Hematopoietic multipotent progenitor cell (in vitro differentiated cells): ENCODE results near the gene FRAS1. TPM values are rescaled to one million over a fixed set of nuclear protein-coding genes. Genes with fewer than 3 reads are reported as not detected.
"Not testable (repeated sequence)": the region's sequence is repeated elsewhere in the genome, so short reads cannot be mapped to it uniquely, and the experiment has no call there.

Source experiments
- DNase-seq, 3 donors: peaks; one replicate each; pipeline ENCODE4 v3.0.0-alpha.2; 2011 to 2015; ENCODE audit warnings: low read depth in 2 of 3, low spot score in 2 of 3
- total RNA-seq: library from RNA; depleted of rRNA; stranded (reverse); fragments of >200 nt; gene quantifications from one replicate; pipeline ENCODE4 v1.2.3, GENCODE V29; 2012

Gene FRAS1
- total RNA-seq, 1 donor = under 0.01 TPM

DNA sequence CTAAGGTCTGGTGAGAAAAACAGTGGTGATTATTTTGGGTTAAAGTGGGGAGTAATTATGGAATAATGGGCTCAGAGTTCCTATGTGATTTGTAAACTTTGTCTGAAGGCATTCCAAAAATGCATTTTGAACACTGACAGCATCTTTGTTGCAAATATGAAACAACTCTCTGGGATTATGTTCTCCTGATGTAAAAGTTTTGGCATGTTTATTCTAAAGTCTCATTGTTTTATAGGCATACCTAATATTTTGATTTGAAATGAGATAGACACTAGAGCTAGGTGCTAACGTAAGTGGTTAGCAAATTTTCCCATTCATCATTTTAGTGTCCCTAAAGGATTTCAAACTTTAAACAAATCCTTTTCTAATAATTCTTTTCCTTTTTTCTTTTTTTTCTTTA is 353.6 kb downstream of the FRAS1 start:
- no peak for DNase-seq

DNA sequence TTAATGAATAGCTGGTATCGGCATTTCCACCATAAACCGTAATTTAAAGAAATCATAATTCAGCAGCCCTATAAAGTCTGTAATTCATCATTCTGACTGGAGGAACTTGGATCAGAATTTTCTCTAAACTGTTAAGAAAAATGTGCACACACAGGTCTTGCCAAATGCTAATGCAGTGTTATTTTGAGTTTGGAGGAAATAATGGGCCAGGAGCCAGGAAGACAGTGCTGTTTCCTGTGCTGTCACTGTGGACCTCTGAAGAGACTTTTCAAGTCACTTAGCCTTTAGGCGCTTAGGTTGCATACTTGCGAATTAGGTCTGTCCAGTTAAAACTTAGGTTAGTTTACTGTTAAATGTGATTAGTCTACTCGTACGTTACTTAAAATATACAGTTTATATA is 357.0 kb downstream of the FRAS1 start:
- peak in 1 of 3 donors; percentile 4 for DNase-seq

DNA sequence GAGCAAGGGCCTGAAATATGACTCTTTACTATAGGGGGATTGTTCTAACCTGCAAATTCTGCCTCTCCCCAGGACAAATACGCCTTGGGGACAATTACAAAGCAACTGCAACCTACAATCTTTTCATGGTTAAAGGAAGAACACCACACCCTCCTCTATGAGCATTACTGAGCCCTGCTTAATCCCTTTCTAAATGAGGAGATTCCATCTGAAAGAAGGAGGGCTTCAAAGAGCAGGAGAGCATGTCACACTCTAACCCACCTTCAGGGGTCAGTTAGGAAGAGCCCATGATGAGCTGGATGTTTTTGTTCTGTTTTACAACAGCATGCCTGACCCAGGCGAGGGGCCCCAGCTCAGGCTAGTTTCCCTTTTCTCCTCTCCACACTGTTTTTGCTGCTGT is 360.5 kb downstream of the FRAS1 start:
- no peak for DNase-seq

DNA sequence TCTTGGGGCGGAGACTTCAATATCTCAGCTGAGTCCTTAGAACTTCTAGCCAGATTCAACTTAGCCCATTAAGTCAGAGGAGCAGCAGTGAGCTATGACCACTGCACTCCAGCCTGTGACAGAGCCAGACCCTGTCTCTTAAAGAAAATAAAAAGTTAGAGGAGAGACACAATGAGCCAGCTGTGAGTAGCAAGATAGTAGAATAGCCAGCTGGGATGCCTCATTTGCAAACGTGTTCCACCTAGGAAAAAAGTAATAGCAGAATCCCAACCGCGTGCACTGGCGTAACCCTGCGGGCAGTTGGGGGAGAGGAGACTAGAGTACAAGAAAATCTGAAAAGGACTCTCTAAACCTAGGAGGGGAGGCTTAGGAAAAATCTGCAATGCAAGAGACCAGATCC is 361.3 kb downstream of the FRAS1 start:
- no peak for DNase-seq

DNA sequence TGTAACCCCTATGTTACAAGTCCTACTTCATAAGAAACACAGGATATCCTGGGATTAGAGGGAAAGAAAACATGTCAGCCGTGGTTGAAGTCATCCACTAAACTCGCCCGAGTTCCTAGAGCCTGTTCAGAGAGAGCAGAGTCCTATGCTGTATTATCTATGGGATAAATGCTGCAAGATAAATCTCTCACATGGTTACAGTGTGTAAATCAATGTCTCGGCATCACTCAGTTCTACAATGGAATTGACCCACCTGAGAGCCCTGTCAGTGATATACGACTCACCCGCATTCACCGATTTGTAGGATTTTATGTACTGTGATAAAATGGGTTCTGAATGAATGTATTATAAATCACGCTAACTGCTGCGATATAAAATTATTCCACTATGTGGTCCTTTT is 366.7 kb downstream of the FRAS1 start:
- no peak for DNase-seq

DNA sequence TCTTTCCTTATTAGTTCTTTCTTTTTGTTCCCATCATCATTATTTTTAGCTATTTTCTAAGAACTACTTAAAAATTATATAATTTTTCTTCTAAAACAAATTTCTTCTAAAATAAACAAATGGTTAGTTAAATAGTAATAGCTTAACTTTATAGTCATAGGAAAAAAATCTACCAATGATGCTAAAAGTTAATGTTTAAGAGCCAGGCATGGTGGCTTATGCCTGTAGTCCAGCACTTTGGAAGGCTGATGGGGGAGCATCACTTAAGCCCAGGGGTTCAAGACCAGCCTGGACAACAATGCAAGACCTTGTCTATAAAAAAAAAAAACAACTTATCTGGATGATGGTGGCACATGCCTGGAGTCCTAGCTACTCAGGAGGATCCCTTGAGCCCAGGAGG is 367.3 kb downstream of the FRAS1 start:
- no peak for DNase-seq

DNA sequence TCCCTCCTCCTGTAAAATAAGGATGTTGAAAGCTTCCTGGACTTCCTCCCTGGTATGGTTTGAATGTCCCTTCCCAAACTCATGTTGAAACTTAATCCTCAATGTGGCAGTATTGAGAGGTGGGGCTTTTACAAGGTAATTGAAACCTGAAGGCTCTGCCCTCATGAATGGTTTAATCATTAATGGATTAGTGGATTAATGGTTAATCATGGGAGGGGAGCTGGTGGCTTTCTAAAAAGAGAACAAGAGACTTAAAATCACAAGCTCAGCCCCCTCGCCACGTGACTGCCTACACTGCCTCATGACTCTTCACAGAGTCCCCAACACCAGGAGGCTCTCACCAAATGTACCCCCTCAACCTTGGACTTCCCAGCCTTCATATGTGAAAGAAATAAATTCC is 369.8 kb downstream of the FRAS1 start:
- no peak for DNase-seq

DNA sequence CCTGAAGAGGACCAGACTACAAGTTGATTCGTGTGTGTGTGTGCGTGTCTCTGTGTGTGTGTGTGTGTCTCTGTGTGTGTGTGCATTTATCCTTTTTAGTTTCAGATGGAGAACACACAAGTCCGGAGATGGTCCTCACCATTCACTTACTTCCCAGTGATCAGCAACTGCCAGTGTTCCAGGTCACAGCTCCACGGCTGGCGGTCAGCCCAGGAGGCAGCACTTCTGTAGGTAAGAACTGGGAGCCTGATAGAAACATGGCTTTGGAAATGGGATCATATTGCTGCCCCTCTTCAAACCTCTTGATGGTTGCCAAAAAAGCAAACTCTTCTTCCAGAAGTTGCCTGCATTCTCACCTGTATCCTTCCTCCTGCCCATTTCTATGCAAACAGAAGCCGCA is 371.9 kb downstream of the FRAS1 start:
- DNase-seq = no peak

DNA sequence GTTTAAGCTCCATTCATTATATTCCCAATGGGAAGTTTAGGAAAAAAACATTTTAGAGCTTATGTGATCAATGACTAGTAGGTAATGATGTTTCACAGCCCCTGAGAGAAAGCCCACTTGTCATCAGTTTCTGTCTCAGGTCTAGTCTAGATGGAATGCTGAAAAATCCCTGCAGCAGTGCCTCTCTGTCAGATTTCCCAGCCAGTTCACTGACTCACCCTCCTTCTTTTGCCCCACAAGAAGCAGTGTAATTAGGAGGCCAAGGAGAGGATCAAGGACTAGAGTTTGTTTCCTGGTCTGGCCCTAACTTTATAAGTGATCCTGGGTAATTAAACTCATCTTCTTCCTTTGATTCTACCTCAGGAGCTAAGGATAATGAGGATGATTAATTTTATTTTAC is 375.8 kb downstream of the FRAS1 start:
- no peak for DNase-seq

DNA sequence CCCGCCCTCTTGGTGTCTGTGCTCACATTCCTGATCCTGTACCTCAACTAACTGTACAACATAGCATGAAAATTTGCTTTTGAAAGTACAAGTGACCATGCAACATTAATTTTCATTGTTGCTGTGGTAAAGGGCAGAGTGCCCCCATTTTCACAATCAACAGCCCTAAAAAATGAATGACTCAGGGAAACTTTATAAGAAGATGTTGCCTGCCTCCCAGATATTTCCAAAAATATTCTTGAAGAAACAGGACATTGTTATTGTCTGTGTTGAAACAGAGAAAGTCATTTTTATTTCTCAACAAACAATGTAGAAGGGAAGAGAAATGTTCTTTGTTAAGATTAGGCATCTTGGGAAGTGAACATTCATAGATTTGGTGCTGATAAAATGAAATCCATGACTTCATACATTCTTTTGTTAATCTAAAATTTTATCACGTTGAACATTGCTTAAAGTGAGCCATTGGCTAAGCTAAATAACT is 380.5 kb downstream of the FRAS1 start:
- no peak for DNase-seq

DNA sequence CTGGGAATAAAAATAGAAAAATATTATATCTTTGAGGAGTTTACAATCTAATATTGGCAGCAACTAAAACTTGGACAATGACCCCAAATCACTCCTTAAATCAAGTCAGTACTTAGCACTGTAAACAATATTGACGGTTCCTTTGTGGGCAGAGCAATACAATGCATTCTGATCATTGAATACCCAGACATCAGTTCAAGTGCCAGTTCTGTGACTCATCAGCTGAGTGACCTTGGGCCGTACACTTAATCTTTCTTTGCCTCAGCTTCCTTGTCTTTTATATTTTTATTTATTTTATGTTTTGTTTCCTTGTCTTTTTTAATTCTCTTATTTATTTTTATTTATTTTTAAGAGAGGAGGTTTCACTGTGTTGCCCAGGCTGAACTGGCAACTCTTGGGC is 382.2 kb downstream of the FRAS1 start:
- no peak for DNase-seq

DNA sequence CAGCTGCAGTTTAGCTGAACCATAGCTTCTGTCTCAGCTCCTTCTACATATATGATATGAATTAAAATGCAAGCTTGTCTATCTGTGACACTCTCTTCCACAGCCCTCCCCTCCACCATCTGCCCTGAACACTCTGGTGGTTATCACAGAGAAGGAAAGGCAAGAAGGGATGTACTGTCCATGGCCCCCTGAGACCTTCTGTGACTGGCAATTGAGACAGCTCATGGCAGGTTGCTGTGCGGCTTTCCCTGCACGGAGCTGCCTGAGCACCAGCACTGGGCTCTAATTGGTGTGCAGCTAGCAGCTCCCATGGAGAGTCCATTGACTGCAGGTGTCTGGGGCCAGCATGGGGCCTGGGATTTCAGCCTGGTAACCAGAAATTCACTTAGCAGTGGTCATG is 384.6 kb downstream of the FRAS1 start:
- DNase-seq = no peak

DNA sequence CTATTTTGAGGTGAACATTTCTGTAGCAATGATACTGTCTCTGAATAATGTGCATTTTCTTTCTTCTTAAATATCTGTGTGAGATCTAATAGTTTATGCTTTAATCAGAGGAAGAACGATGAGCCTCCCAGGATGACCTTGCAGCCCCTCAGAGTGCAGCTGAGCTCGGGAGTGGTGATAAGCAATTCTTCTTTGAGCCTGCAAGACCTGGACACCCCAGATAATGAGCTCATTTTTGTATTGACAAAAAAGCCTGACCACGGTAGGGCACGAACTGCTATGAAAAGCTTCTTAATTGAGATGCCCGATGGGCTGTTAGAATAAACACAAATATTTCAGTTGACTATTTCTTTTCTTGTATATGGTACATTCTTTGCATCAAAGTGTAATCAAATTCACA is 389.5 kb downstream of the FRAS1 start:
- DNase-seq = no peak

DNA sequence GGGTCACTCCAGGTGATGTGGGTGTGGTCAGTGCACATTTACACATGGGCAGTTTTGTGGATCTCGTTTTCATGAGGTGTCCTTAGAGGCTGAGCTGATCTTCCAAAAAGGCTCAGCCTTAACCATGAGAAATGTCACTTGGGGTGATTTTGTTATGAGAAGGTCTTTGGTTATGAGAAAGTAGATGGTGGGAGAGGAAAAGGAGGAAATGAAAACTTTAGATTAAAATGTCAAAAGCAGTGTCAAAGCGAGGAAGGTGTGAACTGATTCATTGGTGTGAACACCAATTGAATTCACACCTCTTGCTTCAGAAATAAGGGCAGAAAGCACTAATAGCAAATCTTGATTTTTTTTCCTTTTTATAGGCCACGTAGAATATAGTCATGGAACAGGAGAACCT is 394.3 kb downstream of the FRAS1 start:
- DNase-seq = no peak

DNA sequence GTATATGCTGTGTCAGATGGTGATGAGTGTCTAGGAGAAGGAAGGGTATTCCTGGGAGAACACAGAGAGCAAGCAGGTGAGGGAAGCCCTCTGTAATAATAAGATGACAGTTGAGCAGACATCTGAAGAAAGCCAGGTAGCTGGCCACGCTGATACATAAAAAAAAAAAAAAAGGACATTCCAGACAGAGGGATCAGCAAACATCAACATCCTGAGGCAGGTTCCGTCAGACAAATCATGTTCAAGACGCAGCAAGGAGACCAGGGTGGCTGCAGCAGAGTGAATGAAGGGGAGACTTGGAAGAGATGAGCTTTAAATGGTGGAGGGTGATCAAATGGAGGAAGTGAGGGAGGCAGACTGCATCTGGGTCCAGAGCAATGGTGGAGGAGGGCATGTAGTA is 396.9 kb downstream of the FRAS1 start:
- DNase-seq = no peak

DNA sequence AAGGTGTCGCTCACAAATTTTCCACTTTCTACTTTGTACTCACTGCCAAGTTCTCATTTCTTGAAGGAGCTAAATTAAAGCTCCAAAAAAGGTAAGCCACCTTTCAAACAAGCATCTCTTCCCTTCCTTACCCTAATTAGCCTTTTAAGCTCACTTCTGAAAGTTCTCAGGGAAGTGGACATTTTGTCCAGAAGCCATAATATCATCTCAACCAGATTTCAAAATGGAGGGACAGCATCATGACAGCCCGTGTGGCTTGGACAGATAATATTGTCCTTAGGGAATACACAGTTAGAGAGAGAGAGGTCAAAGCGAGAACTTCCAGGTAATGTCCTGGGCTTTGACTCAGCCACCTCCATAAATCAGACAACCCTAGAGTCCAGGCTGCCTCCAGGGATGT is 400.6 kb downstream of the FRAS1 start:
- DNase-seq = no peak

DNA sequence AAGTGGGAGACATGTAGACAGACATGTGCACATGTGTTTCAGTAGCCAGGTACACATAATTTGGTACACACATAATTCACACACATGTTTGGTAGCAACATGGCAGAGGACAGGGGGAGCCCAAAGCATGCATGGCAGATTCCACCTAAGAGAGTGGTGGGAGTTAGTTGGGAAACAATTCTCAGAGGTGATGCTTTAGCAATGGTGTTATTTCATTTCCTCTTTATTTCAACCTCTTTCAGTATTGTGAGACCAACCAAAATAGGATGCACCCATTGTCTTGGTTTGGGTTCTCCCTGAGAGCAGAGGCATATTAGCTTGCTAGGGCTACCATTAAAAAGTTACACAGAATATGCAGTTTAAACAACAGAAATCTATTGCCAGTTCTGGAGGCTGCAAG is 402.2 kb downstream of the FRAS1 start:
- no peak for DNase-seq

DNA sequence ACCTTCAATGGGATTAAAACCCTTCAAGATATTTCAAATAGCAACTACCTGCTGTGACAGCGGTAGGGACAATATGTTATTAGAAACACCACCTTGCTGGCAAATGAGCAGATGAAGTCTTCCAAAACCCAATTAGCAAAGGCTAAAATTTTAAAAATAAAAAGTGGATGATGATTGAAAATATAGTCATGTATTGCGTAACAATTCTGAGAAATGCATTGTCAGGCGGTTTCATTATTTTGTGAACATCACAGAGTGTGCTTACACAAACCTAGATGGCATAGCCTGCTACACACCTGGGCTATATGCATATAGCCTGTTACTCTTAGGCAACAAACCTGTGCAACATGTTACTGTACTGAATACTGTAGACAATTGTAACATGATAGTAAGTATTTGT is 403.2 kb downstream of the FRAS1 start:
- DNase-seq = no peak

DNA sequence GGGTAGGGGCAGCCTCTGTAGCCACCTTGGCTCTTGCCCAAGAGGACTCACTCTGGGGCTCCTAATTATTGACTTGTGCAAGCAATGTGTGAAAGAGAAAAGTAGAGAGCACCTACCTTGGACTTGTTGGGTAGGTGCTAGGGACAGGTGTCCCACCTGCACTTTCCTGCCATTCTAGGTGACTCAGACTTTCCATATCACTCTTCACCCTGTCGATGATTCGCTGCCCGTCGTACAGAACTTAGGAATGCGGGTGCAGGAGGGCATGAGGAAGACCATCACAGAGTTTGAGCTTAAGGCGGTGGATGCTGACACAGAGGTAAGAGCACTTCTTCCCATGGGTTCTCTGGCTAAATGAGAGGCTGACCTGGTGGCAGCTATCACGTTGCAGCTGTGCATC is 407.1 kb downstream of the FRAS1 start:
- DNase-seq = no peak

DNA sequence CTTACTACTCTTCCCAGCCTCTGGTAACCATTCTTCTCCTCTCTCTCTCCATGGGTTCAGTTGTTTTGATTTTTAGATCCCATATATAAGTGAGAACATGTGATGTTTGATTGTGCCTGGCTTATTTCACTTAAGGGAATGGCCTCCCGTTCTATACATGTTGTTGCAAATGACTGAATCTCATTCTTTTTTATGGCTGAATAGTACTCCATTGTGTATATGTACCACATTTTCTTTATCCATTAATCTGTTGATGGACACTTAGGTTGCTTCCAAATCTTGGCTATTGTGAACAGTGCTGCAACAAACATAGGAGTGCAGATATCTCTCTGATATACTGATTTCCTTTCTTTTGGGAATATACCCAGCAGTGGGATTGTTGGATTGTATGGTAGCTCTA is 410.1 kb downstream of the FRAS1 start:
- DNase-seq = not testable (repeated sequence)

DNA sequence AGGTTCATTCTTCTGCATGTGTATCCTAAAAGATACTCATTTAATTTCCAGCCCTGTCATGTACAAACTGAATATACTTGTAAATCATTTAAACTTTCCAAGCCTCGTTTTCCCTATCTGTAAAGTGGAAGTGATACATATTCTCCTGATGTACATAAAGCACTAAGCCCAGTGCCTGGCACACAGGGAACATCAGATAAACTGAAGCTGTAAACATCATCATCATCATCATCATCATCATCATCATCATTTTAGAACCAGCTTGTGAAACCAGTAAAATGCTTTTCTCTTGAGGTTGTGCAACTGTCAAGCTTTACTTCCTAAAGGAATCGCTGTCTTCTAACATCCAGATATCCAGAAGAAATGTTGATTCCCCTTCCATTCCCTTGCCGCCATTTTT is 411.1 kb downstream of the FRAS1 start:
- DNase-seq = no peak

DNA sequence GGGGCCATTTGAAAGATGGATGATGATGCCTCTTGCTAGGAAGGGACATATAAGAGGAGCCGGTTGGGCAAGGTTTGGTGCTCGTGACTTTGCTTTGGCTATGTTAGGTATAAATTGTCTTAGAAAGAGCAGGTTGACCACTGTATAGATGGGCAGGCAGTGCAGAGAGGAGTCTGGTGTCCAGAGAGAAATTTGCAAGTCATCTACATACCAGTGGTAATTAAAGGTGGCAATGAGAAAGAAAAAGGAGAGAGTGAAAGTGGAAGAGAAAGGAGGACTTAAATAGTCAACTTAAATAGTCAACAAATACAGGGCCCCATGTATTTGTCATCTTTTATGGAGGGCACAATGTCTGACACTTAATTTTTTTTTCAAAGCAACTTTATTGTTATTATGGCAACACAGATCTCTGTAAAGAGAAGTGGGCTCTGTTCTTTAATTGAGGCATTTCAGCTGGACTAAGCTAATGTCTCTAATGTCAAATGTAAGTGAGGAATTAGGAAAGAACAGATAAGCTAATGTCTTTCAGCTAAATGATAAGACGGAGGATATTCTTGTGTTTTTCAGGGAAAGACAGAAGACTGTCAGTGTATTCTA is 419.1 kb downstream of the FRAS1 start:
- DNase-seq = no peak

DNA sequence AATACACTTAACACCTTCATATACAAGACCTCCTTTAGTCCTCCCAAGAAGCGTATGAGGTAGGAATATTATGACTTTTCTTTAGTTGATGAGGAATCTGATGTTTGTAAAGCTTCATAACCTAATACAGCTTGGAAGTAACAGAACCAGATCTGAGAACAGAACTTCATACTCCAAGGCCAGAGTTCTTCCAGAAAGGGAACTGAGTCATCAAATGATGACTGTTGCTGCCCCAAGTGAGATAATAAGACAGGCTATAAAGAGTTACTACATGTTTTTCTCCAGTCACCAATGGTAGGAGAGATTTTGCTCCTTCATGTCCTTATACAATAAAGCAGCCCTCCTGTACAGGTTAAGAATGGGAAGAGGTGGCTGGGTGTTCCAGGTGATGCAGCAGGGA is 420.2 kb downstream of the FRAS1 start:
- no peak for DNase-seq
